Breast epithelium (tissue), 3 donors: Measurements from ENCODE around the gene TMEM161A.

ENCODE experiments used
- POLR2A ChIP-seq: fragments of 450-650 bp; IDR thresholded peaks from one replicate; pipeline ENCODE4 v1.6.1; 2016; ENCODE audit warnings: antibody characterized with exemption, mild to moderate bottlenecking, moderate library complexity
- POLR2AphosphoS5 ChIP-seq, 3 donors: sonication (generic); formaldehyde crosslinking; IDR thresholded peaks; one replicate each; pipeline ENCODE4 v1.6.1; 2017; ENCODE audit warnings: antibody characterized with exemption in 3 of 3
- TF ChIP-seq, protein P1 (sequence below), 3 donors: fragments of 450-650 bp; IDR thresholded peaks; one replicate each; pipeline ENCODE4 v1.5.1; 2016 to 2017; ENCODE audit warnings: antibody characterized with exemption in 3 of 3, mild to moderate bottlenecking in 3 of 3, moderate library complexity in 3 of 3

GRCh38 chr19:19132912-19133311 lies 5.4 kb downstream of the TMEM161A start:
- TF ChIP-seq, protein P1, sequence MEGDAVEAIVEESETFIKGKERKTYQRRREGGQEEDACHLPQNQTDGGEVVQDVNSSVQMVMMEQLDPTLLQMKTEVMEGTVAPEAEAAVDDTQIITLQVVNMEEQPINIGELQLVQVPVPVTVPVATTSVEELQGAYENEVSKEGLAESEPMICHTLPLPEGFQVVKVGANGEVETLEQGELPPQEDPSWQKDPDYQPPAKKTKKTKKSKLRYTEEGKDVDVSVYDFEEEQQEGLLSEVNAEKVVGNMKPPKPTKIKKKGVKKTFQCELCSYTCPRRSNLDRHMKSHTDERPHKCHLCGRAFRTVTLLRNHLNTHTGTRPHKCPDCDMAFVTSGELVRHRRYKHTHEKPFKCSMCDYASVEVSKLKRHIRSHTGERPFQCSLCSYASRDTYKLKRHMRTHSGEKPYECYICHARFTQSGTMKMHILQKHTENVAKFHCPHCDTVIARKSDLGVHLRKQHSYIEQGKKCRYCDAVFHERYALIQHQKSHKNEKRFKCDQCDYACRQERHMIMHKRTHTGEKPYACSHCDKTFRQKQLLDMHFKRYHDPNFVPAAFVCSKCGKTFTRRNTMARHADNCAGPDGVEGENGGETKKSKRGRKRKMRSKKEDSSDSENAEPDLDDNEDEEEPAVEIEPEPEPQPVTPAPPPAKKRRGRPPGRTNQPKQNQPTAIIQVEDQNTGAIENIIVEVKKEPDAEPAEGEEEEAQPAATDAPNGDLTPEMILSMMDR (IDR thresholded peaks at IDR 0.05): no peak
- TF ChIP-seq POLR2A (no peak), POLR2AphosphoS5 (IDR thresholded peaks at IDR 0.05) (no peak)
